Lung (tissue), 12 donors: Measurements from ENCODE around the gene C3. TPM values are rescaled to one million over a fixed set of nuclear protein-coding genes. Genes with fewer than 3 reads are reported as not detected.
A peak's percentile ranks its signal among the peaks of the same experiment; 100 is the strongest.

Experiments used
- ATAC-seq: fragments of 200-7000 bp; cut with Tn5 transposase; one replicate; pipeline ENCODE4 v1.9.1; 2020; ENCODE audit warnings: moderate number of reproducible peaks; ENCODE audit not compliant: insufficient read depth, low FRiP score
- DNase-seq, 3 donors: peaks; one replicate each; pipeline ENCODE4 v3.0.0-alpha.2; 2013 to 2017
- H3K27ac ChIP-seq, 2 donors: one replicate each; pipeline ENCODE4 v1.5.1; 2013; ENCODE audit warnings: mild to moderate bottlenecking in 2 of 2, moderate library complexity in 2 of 2, control low read depth in 1 of 2, inconsistent platforms in 1 of 2, low read depth in 1 of 2, low read length in 1 of 2
- H3K27me3 ChIP-seq, 3 donors: one replicate each; pipeline ENCODE4 v1.5.1; 2013; ENCODE audit warnings: low read length in 2 of 3; ENCODE audit not compliant: control insufficient read depth in 3 of 3, insufficient read depth in 3 of 3
- H3K36me3 ChIP-seq, 4 donors: one replicate each; pipeline ENCODE4 v1.5.1; 2013; ENCODE audit warnings: low read length in 4 of 4, mild to moderate bottlenecking in 1 of 4, moderate library complexity in 1 of 4; ENCODE audit not compliant: control insufficient read depth in 4 of 4, insufficient read depth in 4 of 4
- H3K4me1 ChIP-seq, 5 donors: one replicate each; pipeline ENCODE4 v1.5.1; 2013; ENCODE audit warnings: low read length in 5 of 5, mild to moderate bottlenecking in 2 of 5, moderate library complexity in 1 of 5; ENCODE audit not compliant: control insufficient read depth in 5 of 5, insufficient read depth in 5 of 5
- H3K4me3 ChIP-seq: one replicate; pipeline ENCODE4 v1.5.1; 2013; ENCODE audit warnings: mild to moderate bottlenecking, control low read depth, moderate library complexity
- H3K9ac ChIP-seq, 2 donors: one replicate each; pipeline ENCODE4 v1.5.1; 2013; ENCODE audit warnings: low read length in 2 of 2, control low read depth in 1 of 2; ENCODE audit not compliant: insufficient read depth in 1 of 2
- H3K9me3 ChIP-seq, 4 donors: one replicate each; pipeline ENCODE4 v1.5.1; 2013; ENCODE audit warnings: low read length in 3 of 4, mild to moderate bottlenecking in 1 of 4, moderate library complexity in 1 of 4; ENCODE audit not compliant: control insufficient read depth in 4 of 4, insufficient read depth in 3 of 4
- CTCF ChIP-seq: IDR thresholded peaks from 2 replicates; pipeline ENCODE4 v1.5.1; 2012; ENCODE audit warnings: mild to moderate bottlenecking; ENCODE audit errors: control extremely low read depth, extremely low read depth
- WGBS, 2 donors: extraction: QIAGEN DNeasy Blood & Tissue Kit; methylation state at CpG; one replicate each; pipeline ENCODE4 v1.1.7; 2013; 5-methylcytosine and 5-hydroxymethylcytosine counted together
- polyA plus RNA-seq, 2 donors: library from polyadenylated mRNA; stranded (reverse); fragments of 200-250 nt; gene quantifications; one replicate each; pipeline ENCODE4 v1.2.1, GENCODE V29; 2013
- total RNA-seq, 2 donors: library from RNA; depleted of rRNA in 1 of 2; stranded (reverse); fragments of >200 nt in 1 of 2; gene quantifications; one replicate each; pipeline ENCODE4 v1.2.1, GENCODE V29; 2014 to 2021
- donor health status: control.
- donor health status: control.
- donor health status: Bipolar disorder and iron deficiency.
- donor health status: healthy.
- donor health status: DM: yes; HTN: yes; CAD: no.

C3 gene
- total and polyA plus RNA-seq, 4 donors = 613 to 1,612 (median 1,252) TPM

GRCh38 chr19:6737284-6737872, 16.9 kb upstream of the C3 start, which contains the start of gene GPR108:
Gene GPR108 (minus strand): TSS chr19:6737580. CDS start chr19:6737576, 4 bp downstream.
- Histone ChIP-seq H3K9me3 (no peaks in the 10 kb centered on the region), H3K4me3 (peak within 1 kb of the TSS; percentile 72), H3K27ac (peak within 1 kb of the TSS; percentile 93 to 94), H3K4me1 (peaks cover 0 to 44% (median 11%) of the 10 kb centered on the region in 5 donors), H3K36me3 (peaks cover 0 to 16% (median 2%) of the 10 kb centered on the region in 4 donors), H3K27me3 (no peaks in the 10 kb centered on the region), H3K9ac (peak within 1 kb of the TSS; percentile 33 to 37)
- no peak for TF ChIP-seq CTCF
- 0 to 1% methylated on average over 43 to 55 of the region's 55 CpGs for WGBS, 2 donors
- ATAC-seq (peak; percentile 82), DNase-seq (peak; percentile 100)

GRCh38 chr19:6736917-6737283, 16.4 kb upstream of the C3 start:
- peaks cover 0 to 39% (median 11%) of the 10 kb centered on the region in 5 donors for H3K4me1 ChIP-seq
- peaks cover 0 to 18% (median 3%) of the 10 kb centered on the region in 4 donors for H3K36me3 ChIP-seq
- H3K9me3 ChIP-seq = peaks cover 0 to under 1% (median 0%) of the 10 kb centered on the region in 4 donors
- TF ChIP-seq CTCF = no peak
- H3K9ac ChIP-seq = peak overlapping the region in 1 of 2 donors; percentile 37
- ATAC-seq (no peak), DNase-seq (no peak)
- peak overlapping the region; percentile 93 to 94 for H3K27ac ChIP-seq
- H3K4me3 ChIP-seq = peak overlapping the region; percentile 72
- WGBS, 2 donors = 0% methylated on average over 16 of the region's 16 CpGs
- H3K27me3 ChIP-seq = no peaks in the 10 kb centered on the region

GRCh38 chr19:6736169-6736916, 15.9 kb upstream of the C3 start:
- no peak for ATAC-seq
- Histone ChIP-seq H3K4me3 (peak overlapping the region; percentile 72), H3K27ac (peak overlapping the region; percentile 93 to 94), H3K36me3 (peaks cover 0 to 21% (median 3%) of the 10 kb centered on the region in 4 donors), H3K9me3 (peaks cover 0 to 2% (median 0%) of the 10 kb centered on the region in 4 donors), H3K9ac (peak overlapping the region; percentile 33 to 37), H3K4me1 (peaks cover 0 to 35% (median 11%) of the 10 kb centered on the region in 5 donors), H3K27me3 (no peaks in the 10 kb centered on the region)
- TF ChIP-seq CTCF = peak; percentile 31
- DNase-seq = peak; percentile 88 to 91 (median 91)
- 25 to 26% methylated on average over 25 of the region's 25 CpGs for WGBS, 2 donors
